IMR-90 (cell line): Measurements from ENCODE around the gene C10orf90. TPM values are rescaled to one million over a fixed set of nuclear protein-coding genes. Genes with fewer than 3 reads are reported as not detected.

Source experiments
- ATAC-seq: fragments of 200-7000 bp; cut with Tn5 transposase; 2 replicates; pipeline ENCODE4 v1.9.1; 2020; ENCODE audit warnings: low read depth, mild to moderate bottlenecking, moderate library complexity
- BruUV-seq: library from RNA; stranded (reverse); fragments of 400-500 nt; replicated peaks from 2 replicates; lab custom pipeline; 2021; lab: Mats Ljungman, UMichigan
- CTCF ChIA-PET: fragments of 300-600 bp; formaldehyde crosslinking; extraction: SDS; loops from one replicate; lab custom pipeline; 2021; ENCODE audit warnings: antibody characterized with exemption; lab: Yijun Ruan, JAX
- POLR2A ChIA-PET: fragments of 300-600 bp; sonication (Branson Sonifier 250); formaldehyde crosslinking; loops from one replicate; lab custom pipeline; 2022; ENCODE audit warnings: antibody characterized with exemption; ENCODE audit not compliant: unreplicated experiment; lab: Charles Lee
- DNase-seq: peaks from one replicate; pipeline ENCODE4 v3.0.0; 2013
- H2AFZ ChIP-seq: replicated peaks from 2 replicates; pipeline ENCODE3; 2013; ENCODE audit warnings: low read length, mild to moderate bottlenecking; ENCODE audit not compliant: poor library complexity
- H2AK5ac ChIP-seq: 2 replicates; pipeline ENCODE4 v1.6.1; 2013; ENCODE audit warnings: low read depth, low read length, inconsistent platforms
- H2AK9ac ChIP-seq: replicated peaks from 2 replicates; pipeline ENCODE3; 2013; ENCODE audit warnings: mild to moderate bottlenecking, low read depth, low read length, moderate library complexity; ENCODE audit not compliant: poor library complexity
- H2BK120ac ChIP-seq: 2 replicates; pipeline ENCODE4 v1.6.1; 2013; ENCODE audit warnings: low read depth, low read length, inconsistent platforms
- H2BK15ac ChIP-seq: 3 replicates; pipeline ENCODE4 v1.6.1; 2013; ENCODE audit warnings: low read depth, low read length, inconsistent platforms
- H2BK20ac ChIP-seq: 2 replicates; pipeline ENCODE4 v1.6.1; 2013; ENCODE audit warnings: low read depth, mild to moderate bottlenecking, inconsistent platforms, low read length, moderate library complexity
- H2BK5ac ChIP-seq: 2 replicates; pipeline ENCODE4 v1.6.1; 2013; ENCODE audit warnings: mild to moderate bottlenecking, low read depth, low read length, inconsistent platforms; ENCODE audit not compliant: poor library complexity, severe bottlenecking
- H3K14ac ChIP-seq: replicated peaks from 2 replicates; pipeline ENCODE4 v1.6.1; 2013; ENCODE audit warnings: low read depth, low read length, inconsistent platforms
- H3K18ac ChIP-seq: 2 replicates; pipeline ENCODE4 v1.6.1; 2013; ENCODE audit warnings: low read depth, low read length, control low read depth
- H3K23ac ChIP-seq: 2 replicates; pipeline ENCODE4 v1.6.1; 2013; ENCODE audit warnings: low read depth, low read length, inconsistent platforms
- H3K27ac ChIP-seq: 2 replicates; pipeline ENCODE4 v1.5.1; 2013; ENCODE audit warnings: mild to moderate bottlenecking, control low read depth, low read length; ENCODE audit not compliant: insufficient read depth
- H3K27me3 ChIP-seq: 2 replicates; pipeline ENCODE4 v1.6.1; 2013; ENCODE audit warnings: low read length; ENCODE audit not compliant: control insufficient read depth, insufficient read depth
- H3K36me3 ChIP-seq: 2 replicates; pipeline ENCODE4 v1.6.1; 2013; ENCODE audit warnings: low read length, mixed read lengths; ENCODE audit not compliant: control insufficient read depth, insufficient read depth
- H3K4ac ChIP-seq: 2 replicates; pipeline ENCODE4 v1.6.1; 2013; ENCODE audit warnings: low read depth, low read length, inconsistent platforms
- H3K4me1 ChIP-seq: 2 replicates; pipeline ENCODE4 v1.6.1; 2013; ENCODE audit warnings: low read length, mixed read lengths; ENCODE audit not compliant: control insufficient read depth, insufficient read depth
- H3K4me2 ChIP-seq: 2 replicates; pipeline ENCODE4 v1.6.1; 2013; ENCODE audit warnings: low read depth, mild to moderate bottlenecking, control low read depth, low read length, moderate library complexity
- H3K4me3 ChIP-seq: 2 replicates; pipeline ENCODE4 v1.5.1; 2013; ENCODE audit warnings: low read depth, mild to moderate bottlenecking, control low read depth, low read length, moderate library complexity; ENCODE audit not compliant: insufficient read depth
- H3K56ac ChIP-seq: 2 replicates; pipeline ENCODE4 v1.6.1; 2013; ENCODE audit warnings: low read length, inconsistent platforms; ENCODE audit not compliant: insufficient read depth; ENCODE audit errors: extremely low read depth
- H3K79me1 ChIP-seq, 2 experiments: 2 replicates each; pipeline ENCODE4 v1.6.1; 2013; ENCODE audit warnings: low read length in 2 of 2, inconsistent platforms in 1 of 2, low read depth in 1 of 2
- H3K9ac ChIP-seq: 2 replicates; pipeline ENCODE4 v1.6.1; 2013; ENCODE audit warnings: low read depth, low read length, control low read depth
- H3K9me1 ChIP-seq: 2 replicates; pipeline ENCODE4 v1.6.1; 2013; ENCODE audit warnings: low read length, inconsistent platforms; ENCODE audit not compliant: insufficient read depth
- H3K9me3 ChIP-seq: 2 replicates; pipeline ENCODE4 v1.6.1; 2013; ENCODE audit warnings: low read length; ENCODE audit not compliant: control insufficient read depth, insufficient read depth
- H4K20me1 ChIP-seq: 2 replicates; pipeline ENCODE4 v1.6.1; 2013; ENCODE audit warnings: low read length, inconsistent platforms; ENCODE audit not compliant: insufficient read depth
- H4K5ac ChIP-seq: 2 replicates; pipeline ENCODE4 v1.6.1; 2013; ENCODE audit warnings: mild to moderate bottlenecking, low read depth, low read length, control low read depth
- H4K8ac ChIP-seq, 2 experiments: 2 replicates each; pipeline ENCODE4 v1.6.1; 2013; ENCODE audit warnings: low read depth in 2 of 2, low read length in 2 of 2, control low read depth in 1 of 2, inconsistent platforms in 1 of 2
- H4K91ac ChIP-seq: 2 replicates; pipeline ENCODE4 v1.6.1; 2013; ENCODE audit warnings: low read depth, low read length, inconsistent platforms; ENCODE audit not compliant: insufficient read depth
- CTCF ChIP-seq: conservative IDR thresholded peaks from 2 replicates; pipeline ENCODE4 v1.5.1; 2012; ENCODE audit warnings: mild to moderate bottlenecking, low read depth, low read length, improper control_type of control experiment
- ELK1 ChIP-seq: fragments of 150-350 bp; IDR thresholded peaks from 2 replicates; pipeline ENCODE4 v1.6.1; 2016; ENCODE audit warnings: low read depth, mild to moderate bottlenecking, low read length, moderate library complexity, borderline replicate concordance
- MXI1 ChIP-seq: IDR thresholded peaks from 2 replicates; pipeline ENCODE4 v1.6.1; 2012; ENCODE audit warnings: low read depth, mild to moderate bottlenecking, low read length, moderate library complexity, borderline replicate concordance
- USF2 ChIP-seq: fragments of 150-350 bp; IDR thresholded peaks from 2 replicates; pipeline ENCODE4 v1.6.1; 2017; ENCODE audit warnings: mild to moderate bottlenecking, antibody characterized with exemption, low read length, low read depth
- WGBS, 2 experiments: methylation state at CpG; one replicate each; pipeline versions ENCODE4 v1.1.5 to v1.1.7; 2013; ENCODE audit warnings: missing lambda C conversion rate in 2 of 2; ENCODE audit not compliant: insufficient read length in 1 of 2; ENCODE audit errors: extremely low coverage in 2 of 2; 5-methylcytosine and 5-hydroxymethylcytosine counted together
- dilution Hi-C: fragments of 300-500 bp; cut with HindIII; formaldehyde crosslinking; loops from one replicate; pipeline ENCODE4 v1.14.3; 2018; ENCODE audit warnings: low sequenced_read_pairs; ENCODE audit not compliant: unreplicated experiment
- in situ Hi-C: fragments of 300-500 bp; cut with MboI; formaldehyde crosslinking; loops from 3 replicates; pipeline ENCODE4 v1.14.3; 2019; ENCODE audit warnings: low sequenced_read_pairs, inconsistent platforms, mixed read lengths
- intact Hi-C: fragments of 100-400 bp; cut with micrococcal nuclease; formaldehyde crosslinking; loops from 2 replicates; pipeline ENCODE4 v1.10.0; 2022
- polyA plus RNA-seq, 3 experiments: library from polyadenylated mRNA; depleted of rRNA; stranded (reverse); fragments of >200 nt; gene quantifications; 2 replicates each; pipeline ENCODE4 v1.2.3, GENCODE V29; 2012; ENCODE audit warnings: low replicate concordance in 1 of 3
- total RNA-seq: library from RNA; depleted of rRNA; stranded (reverse); fragments of >200 nt; gene quantifications from 2 replicates; pipeline ENCODE4 v1.2.3, GENCODE V29; 2012

C10orf90 gene
- total and polyA plus RNA-seq, 2 of the 4 experiments (the other 2 are of a cell fraction): 0.05 to 0.18 TPM

GRCh38 chr10:126384269-126384873 is 286.1 kb downstream of the C10orf90 start (continued):
- no peak for TF ChIP-seq ELK1

GRCh38 chr10:126380352-126381076 is 290.0 kb downstream of the C10orf90 start:
- Histone ChIP-seq H3K27ac (no peak overlapping the region), H2BK20ac (no peak overlapping the region), H3K9me3 (no peaks in the 10 kb centered on the region; the same call in 1 of the 2 replicates), H2BK5ac (no peak overlapping the region), H4K20me1 (no peaks in the 10 kb centered on the region), H4K8ac (no peak overlapping the region), H2BK120ac (no peak overlapping the region), H3K79me1 (no peaks in the 10 kb centered on the region), H3K4me1 (peaks cover 10% of the 10 kb centered on the region), H3K14ac (no peak overlapping the region), H3K56ac (no peak overlapping the region), H3K23ac (no peak overlapping the region), H2AK5ac (no peak overlapping the region), H3K18ac (peak overlapping the region; percentile 48; the same call in 1 of the 2 replicates), H3K27me3 (no peaks in the 10 kb centered on the region), H3K4me3 (no peak overlapping the region), H3K9ac (no peak overlapping the region), H3K4ac (no peak overlapping the region), H3K36me3 (no peaks in the 10 kb centered on the region; the same call in 1 of the 2 replicates), H2BK15ac (no peak overlapping the region), H3K4me2 (no peak overlapping the region), H4K5ac (no peak overlapping the region), H4K91ac (no peak overlapping the region), H2AK9ac (no peak overlapping the region), H2AFZ (no peak overlapping the region), H3K9me1 (no peaks in the 10 kb centered on the region)
- no peak for ATAC-seq
- no TSS peak for BruUV-seq
- TF ChIP-seq USF2: no peak
- TF ChIP-seq CTCF: no peak
- TF ChIP-seq MXI1: no peak
- intact Hi-C loops (loop anchor here (10.0 kb wide), 2 partner anchors 186 to 316 kb away; no protein-coding TSS in a partner anchor), dilution Hi-C loops (no loop called here), in situ Hi-C loops (no loop called here)
- ChIA-PET CTCF (interaction anchor here (1.1 kb wide), 1 partner anchor 33 kb away, joined by 3 read pairs; no protein-coding TSS in a partner anchor), POLR2A (no interaction called here)
- peak; percentile 32 for DNase-seq
- no CpG with 5 or more reads among the region's 7 CpGs for WGBS, 2 experiments
